K562 (cell line): Measurements from ENCODE around the gene ANKRD11. TPM values are rescaled to one million over a fixed set of nuclear protein-coding genes. Genes with fewer than 3 reads are reported as not detected.
A peak's percentile ranks its signal among the peaks of the same experiment; 100 is the strongest.

Experiments
- CBX5 ChIP-seq: IDR thresholded peaks from 2 replicates; pipeline ENCODE4 v1.6.1; 2014; ENCODE audit warnings: low read depth, borderline replicate concordance
- CREB1 ChIP-seq, 2 experiments: sonication (generic) in 1 of 2; formaldehyde crosslinking in 1 of 2; IDR thresholded peaks; 2 replicates each; pipeline versions ENCODE4 v1.6.1 to v1.8.0; 2012 to 2022; ENCODE audit warnings: inconsistent platforms in 1 of 2, mild to moderate bottlenecking in 1 of 2, missing genetic modification reagents in 1 of 2, moderate library complexity in 1 of 2
- CREM ChIP-seq: IDR thresholded peaks from 2 replicates; pipeline ENCODE4 v1.6.1; 2014; ENCODE audit warnings: antibody characterized with exemption, low read depth
- DACH1 ChIP-seq: fragments of 450-650 bp; IDR thresholded peaks from 2 replicates; pipeline ENCODE4 v1.6.1; 2018; ENCODE audit not compliant: partially characterized antibody
- FOXA1 ChIP-seq: fragments of 450-650 bp; IDR thresholded peaks from 2 replicates; pipeline ENCODE4 v1.6.1; 2016; ENCODE audit warnings: mild to moderate bottlenecking, borderline replicate concordance
- FOXJ2 ChIP-seq: fragments of 200-800 bp; sonication (Bioruptor generic); IDR thresholded peaks from 2 replicates; pipeline ENCODE4 v1.6.1; 2016; ENCODE audit warnings: missing genetic modification characterization, missing compliant biosample characterization
- HIVEP1 ChIP-seq: fragments of 250-450 bp; sonication (Bioruptor Pico); IDR thresholded peaks from 2 replicates; pipeline ENCODE4 v1.4.0; 2020; ENCODE audit warnings: mild to moderate bottlenecking
- NFE2 ChIP-seq: IDR thresholded peaks from 2 replicates; pipeline ENCODE4 v1.6.1; 2014; ENCODE audit warnings: antibody characterized with exemption, low read depth
- ZNF197 ChIP-seq: fragments of 200-800 bp; sonication (Bioruptor generic); IDR thresholded peaks from 2 replicates; pipeline ENCODE4 v1.6.1; 2016; ENCODE audit warnings: low read depth, missing genetic modification characterization, missing compliant biosample characterization
- ZNF695 ChIP-seq: fragments of 450-650 bp; formaldehyde crosslinking; IDR thresholded peaks from 2 replicates; pipeline ENCODE4 v1.4.0; 2020; ENCODE audit warnings: mild to moderate bottlenecking, moderate library complexity
- polyA plus RNA-seq, 8 experiments: library from polyadenylated mRNA; depleted of rRNA in 4 of 8; stranded (reverse) in 5 of 8; unstranded in 3 of 8; fragments of >200 nt; fragmentation: Nextera tagmentation in 2 of 8; fragmentation: Illumina TruSeq in 1 of 8; extraction: Ambion mirVana in 2 of 8; extraction: Trizol in 1 of 8; gene quantifications; 2 replicates each; pipeline versions ENCODE4 v1.2.1 to v1.2.3, GENCODE V29; 2011 to 2014; ENCODE audit warnings: inconsistent platforms in 1 of 8, missing spikeins in 1 of 8
- total RNA-seq, 7 experiments: library from RNA; depleted of rRNA in 6 of 7; stranded (reverse); fragments of >200 nt in 6 of 7; fragmentation: Illumina TruSeq in 2 of 7; extraction: Trizol in 2 of 7; gene quantifications; 2 replicates each; pipeline versions ENCODE4 v1.2.1 to v1.2.3, GENCODE V29; 2011 to 2021; ENCODE audit warnings: low replicate concordance in 1 of 7
- TF ChIP-seq, protein P1 (sequence below): IDR thresholded peaks from 2 replicates; pipeline ENCODE4 v1.6.1; 2014; ENCODE audit warnings: antibody characterized with exemption
- TF ChIP-seq, protein P2 (sequence below): fragments of 450-650 bp; IDR thresholded peaks from 2 replicates; pipeline ENCODE4 v1.6.1; 2016; ENCODE audit warnings: mild to moderate bottlenecking, moderate library complexity
- TF ChIP-seq, protein P3 (sequence below): sonication (generic); formaldehyde crosslinking; IDR thresholded peaks from 2 replicates; pipeline ENCODE4 v1.4.0; 2020; ENCODE audit warnings: mild to moderate bottlenecking, missing genetic modification reagents

The ANKRD11 gene
- total and polyA plus RNA-seq, 9 of the 15 experiments (the other 6 are each of a cell fraction or from before 2014, with no cell fraction given): 4.7 to 126 (median 31.7) TPM

- TF ChIP-seq, protein P1, sequence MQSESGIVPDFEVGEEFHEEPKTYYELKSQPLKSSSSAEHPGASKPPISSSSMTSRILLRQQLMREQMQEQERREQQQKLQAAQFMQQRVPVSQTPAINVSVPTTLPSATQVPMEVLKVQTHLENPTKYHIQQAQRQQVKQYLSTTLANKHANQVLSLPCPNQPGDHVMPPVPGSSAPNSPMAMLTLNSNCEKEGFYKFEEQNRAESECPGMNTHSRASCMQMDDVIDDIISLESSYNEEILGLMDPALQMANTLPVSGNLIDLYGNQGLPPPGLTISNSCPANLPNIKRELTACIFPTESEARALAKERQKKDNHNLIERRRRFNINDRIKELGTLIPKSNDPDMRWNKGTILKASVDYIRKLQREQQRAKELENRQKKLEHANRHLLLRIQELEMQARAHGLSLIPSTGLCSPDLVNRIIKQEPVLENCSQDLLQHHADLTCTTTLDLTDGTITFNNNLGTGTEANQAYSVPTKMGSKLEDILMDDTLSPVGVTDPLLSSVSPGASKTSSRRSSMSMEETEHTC: peak; percentile 33; the same call in 1 of the 2 replicates
- TF ChIP-seq CREB1 (IDR thresholded peaks at IDR 0.05) (no peak), CREB1 (CRISPR knock-in tag; IDR thresholded peaks at IDR 0.05) (no peak), FOXJ2 (tag) (no peak), FOXA1 (no peak), CREM (peak; percentile 23; the same call in 1 of the 2 replicates), ZNF695 (no peak), NFE2 (peak; percentile 27; the same call in 1 of the 2 replicates), DACH1 (peak; percentile 25), ZNF197 (CRISPR knock-in tag) (no peak), CBX5 (no peak), HIVEP1 (CRISPR knock-in tag) (no peak)
- TF ChIP-seq, protein P2, sequence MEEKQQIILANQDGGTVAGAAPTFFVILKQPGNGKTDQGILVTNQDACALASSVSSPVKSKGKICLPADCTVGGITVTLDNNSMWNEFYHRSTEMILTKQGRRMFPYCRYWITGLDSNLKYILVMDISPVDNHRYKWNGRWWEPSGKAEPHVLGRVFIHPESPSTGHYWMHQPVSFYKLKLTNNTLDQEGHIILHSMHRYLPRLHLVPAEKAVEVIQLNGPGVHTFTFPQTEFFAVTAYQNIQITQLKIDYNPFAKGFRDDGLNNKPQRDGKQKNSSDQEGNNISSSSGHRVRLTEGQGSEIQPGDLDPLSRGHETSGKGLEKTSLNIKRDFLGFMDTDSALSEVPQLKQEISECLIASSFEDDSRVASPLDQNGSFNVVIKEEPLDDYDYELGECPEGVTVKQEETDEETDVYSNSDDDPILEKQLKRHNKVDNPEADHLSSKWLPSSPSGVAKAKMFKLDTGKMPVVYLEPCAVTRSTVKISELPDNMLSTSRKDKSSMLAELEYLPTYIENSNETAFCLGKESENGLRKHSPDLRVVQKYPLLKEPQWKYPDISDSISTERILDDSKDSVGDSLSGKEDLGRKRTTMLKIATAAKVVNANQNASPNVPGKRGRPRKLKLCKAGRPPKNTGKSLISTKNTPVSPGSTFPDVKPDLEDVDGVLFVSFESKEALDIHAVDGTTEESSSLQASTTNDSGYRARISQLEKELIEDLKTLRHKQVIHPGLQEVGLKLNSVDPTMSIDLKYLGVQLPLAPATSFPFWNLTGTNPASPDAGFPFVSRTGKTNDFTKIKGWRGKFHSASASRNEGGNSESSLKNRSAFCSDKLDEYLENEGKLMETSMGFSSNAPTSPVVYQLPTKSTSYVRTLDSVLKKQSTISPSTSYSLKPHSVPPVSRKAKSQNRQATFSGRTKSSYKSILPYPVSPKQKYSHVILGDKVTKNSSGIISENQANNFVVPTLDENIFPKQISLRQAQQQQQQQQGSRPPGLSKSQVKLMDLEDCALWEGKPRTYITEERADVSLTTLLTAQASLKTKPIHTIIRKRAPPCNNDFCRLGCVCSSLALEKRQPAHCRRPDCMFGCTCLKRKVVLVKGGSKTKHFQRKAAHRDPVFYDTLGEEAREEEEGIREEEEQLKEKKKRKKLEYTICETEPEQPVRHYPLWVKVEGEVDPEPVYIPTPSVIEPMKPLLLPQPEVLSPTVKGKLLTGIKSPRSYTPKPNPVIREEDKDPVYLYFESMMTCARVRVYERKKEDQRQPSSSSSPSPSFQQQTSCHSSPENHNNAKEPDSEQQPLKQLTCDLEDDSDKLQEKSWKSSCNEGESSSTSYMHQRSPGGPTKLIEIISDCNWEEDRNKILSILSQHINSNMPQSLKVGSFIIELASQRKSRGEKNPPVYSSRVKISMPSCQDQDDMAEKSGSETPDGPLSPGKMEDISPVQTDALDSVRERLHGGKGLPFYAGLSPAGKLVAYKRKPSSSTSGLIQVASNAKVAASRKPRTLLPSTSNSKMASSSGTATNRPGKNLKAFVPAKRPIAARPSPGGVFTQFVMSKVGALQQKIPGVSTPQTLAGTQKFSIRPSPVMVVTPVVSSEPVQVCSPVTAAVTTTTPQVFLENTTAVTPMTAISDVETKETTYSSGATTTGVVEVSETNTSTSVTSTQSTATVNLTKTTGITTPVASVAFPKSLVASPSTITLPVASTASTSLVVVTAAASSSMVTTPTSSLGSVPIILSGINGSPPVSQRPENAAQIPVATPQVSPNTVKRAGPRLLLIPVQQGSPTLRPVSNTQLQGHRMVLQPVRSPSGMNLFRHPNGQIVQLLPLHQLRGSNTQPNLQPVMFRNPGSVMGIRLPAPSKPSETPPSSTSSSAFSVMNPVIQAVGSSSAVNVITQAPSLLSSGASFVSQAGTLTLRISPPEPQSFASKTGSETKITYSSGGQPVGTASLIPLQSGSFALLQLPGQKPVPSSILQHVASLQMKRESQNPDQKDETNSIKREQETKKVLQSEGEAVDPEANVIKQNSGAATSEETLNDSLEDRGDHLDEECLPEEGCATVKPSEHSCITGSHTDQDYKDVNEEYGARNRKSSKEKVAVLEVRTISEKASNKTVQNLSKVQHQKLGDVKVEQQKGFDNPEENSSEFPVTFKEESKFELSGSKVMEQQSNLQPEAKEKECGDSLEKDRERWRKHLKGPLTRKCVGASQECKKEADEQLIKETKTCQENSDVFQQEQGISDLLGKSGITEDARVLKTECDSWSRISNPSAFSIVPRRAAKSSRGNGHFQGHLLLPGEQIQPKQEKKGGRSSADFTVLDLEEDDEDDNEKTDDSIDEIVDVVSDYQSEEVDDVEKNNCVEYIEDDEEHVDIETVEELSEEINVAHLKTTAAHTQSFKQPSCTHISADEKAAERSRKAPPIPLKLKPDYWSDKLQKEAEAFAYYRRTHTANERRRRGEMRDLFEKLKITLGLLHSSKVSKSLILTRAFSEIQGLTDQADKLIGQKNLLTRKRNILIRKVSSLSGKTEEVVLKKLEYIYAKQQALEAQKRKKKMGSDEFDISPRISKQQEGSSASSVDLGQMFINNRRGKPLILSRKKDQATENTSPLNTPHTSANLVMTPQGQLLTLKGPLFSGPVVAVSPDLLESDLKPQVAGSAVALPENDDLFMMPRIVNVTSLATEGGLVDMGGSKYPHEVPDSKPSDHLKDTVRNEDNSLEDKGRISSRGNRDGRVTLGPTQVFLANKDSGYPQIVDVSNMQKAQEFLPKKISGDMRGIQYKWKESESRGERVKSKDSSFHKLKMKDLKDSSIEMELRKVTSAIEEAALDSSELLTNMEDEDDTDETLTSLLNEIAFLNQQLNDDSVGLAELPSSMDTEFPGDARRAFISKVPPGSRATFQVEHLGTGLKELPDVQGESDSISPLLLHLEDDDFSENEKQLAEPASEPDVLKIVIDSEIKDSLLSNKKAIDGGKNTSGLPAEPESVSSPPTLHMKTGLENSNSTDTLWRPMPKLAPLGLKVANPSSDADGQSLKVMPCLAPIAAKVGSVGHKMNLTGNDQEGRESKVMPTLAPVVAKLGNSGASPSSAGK: no peak
- TF ChIP-seq, protein P3, sequence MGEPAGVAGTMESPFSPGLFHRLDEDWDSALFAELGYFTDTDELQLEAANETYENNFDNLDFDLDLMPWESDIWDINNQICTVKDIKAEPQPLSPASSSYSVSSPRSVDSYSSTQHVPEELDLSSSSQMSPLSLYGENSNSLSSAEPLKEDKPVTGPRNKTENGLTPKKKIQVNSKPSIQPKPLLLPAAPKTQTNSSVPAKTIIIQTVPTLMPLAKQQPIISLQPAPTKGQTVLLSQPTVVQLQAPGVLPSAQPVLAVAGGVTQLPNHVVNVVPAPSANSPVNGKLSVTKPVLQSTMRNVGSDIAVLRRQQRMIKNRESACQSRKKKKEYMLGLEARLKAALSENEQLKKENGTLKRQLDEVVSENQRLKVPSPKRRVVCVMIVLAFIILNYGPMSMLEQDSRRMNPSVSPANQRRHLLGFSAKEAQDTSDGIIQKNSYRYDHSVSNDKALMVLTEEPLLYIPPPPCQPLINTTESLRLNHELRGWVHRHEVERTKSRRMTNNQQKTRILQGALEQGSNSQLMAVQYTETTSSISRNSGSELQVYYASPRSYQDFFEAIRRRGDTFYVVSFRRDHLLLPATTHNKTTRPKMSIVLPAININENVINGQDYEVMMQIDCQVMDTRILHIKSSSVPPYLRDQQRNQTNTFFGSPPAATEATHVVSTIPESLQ (CRISPR knock-in tag): no peak
Measured at GRCh38 chr16:89315791-89316581, 174.4 kb downstream of the ANKRD11 start (continued).
